Measurements from ENCODE around the gene LCE1F.

Gene LCE1F

DNA sequence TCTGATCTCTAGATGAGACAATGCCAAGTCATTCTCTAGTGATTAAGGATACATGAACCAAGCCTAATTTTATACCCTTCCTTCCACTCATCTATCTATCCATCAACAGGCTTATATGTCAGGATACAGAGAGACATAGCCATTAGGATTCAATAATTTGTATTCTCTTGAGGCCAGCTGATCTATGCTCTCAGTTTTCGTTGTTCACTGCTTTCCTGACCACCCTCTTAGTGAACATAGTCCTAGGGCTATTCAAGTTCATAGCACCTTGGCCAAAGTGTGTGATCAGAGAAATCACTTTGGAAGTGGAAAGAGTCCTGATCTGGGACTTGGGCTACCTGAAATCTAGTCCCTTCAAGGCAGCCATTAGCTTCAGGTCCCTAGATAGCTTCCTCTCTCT lies 21.4 kb upstream of the LCE1F start:
- WGBS (ENCODE audit: extremely low coverage, insufficient coverage, insufficient read length) = no CpG with 5 or more reads among the region's 1 CpG

DNA sequence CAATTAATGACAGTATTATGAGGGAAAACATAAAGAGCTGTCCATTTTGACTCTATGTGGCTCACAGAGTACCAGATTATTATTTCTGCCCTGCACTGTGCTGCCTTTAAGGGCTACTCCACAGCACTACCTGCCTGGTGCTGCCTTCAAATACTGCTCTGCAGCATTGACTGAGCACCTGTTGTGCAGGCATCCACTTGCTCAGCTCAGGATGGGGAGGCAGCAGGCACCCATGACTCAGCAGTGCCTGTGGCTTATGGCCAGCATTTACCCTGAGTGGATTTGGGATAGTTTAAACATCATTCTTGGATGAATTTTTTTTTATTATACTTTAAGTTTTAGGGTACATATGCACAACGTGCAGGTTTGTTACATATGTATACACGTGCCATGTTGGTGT lies 18.1 kb upstream of the LCE1F start:
- Histone ChIP-seq H2AFZ (ENCODE audit: insufficient read depth, low read length, poor library complexity) (no peak overlapping the region), H3K79me1 (ENCODE audit: low read length) (no peaks in the 10 kb centered on the region), H3K9me3 (ENCODE audit: insufficient read depth, low read depth, low read length) (peaks cover 40% of the 10 kb centered on the region), H2BK12ac (ENCODE audit: low read length) (no peak overlapping the region), H4K8ac (ENCODE audit: low read depth, low read length) (no peak overlapping the region), H3K14ac (ENCODE audit: low read length) (no peak overlapping the region), H4K12ac (ENCODE audit: low read depth, low read length) (no peak overlapping the region), H2BK5ac (ENCODE audit: low read depth, low read length, poor library complexity) (no peak overlapping the region), H2AK5ac (ENCODE audit: low read length) (no peak overlapping the region), H3K36me3 (ENCODE audit: control insufficient read depth in 1 of 2, insufficient read depth in 2 of 2, low read length in 2 of 2) (no peaks in the 10 kb centered on the region), H3K4me2 (ENCODE audit: low read length) (no peak overlapping the region), H3K9ac (ENCODE audit: low read length) (no peak overlapping the region), H4K91ac (ENCODE audit: low read depth, low read length) (no peak overlapping the region), H3K4me3 (ENCODE audit: low read depth, low read length) (no peak overlapping the region), H3K27ac (ENCODE audit: low read depth, low read length) (no peak overlapping the region), H3K18ac (ENCODE audit: low read length) (no peak overlapping the region), H3K4me1 (ENCODE audit: control insufficient read depth in 1 of 2, insufficient read depth in 2 of 2, low read length in 2 of 2) (no peaks in the 10 kb centered on the region), H3K23ac (ENCODE audit: low read length) (no peak overlapping the region), H3K4ac (ENCODE audit: low read depth, low read length) (no peak overlapping the region), H3K79me2 (ENCODE audit: control insufficient read depth, insufficient read depth, low read length, poor library complexity) (no peaks in the 10 kb centered on the region), H2BK120ac (ENCODE audit: insufficient read depth, low read length, poor library complexity) (no peak overlapping the region), H3K27me3 (ENCODE audit: insufficient read depth, low read length) (no peaks in the 10 kb centered on the region)
- DNase-seq = no peak
- WGBS (ENCODE audit: extremely low coverage, insufficient coverage, insufficient read length) = no CpG with 5 or more reads among the region's 2 CpGs

More for the DNA sequence above, 21.4 kb upstream of the LCE1F start:
- H3K36me3 ChIP-seq (ENCODE audit: control insufficient read depth in 1 of 2, insufficient read depth in 2 of 2, low read length in 2 of 2) = no peaks in the 10 kb centered on the region
- no peak overlapping the region for H3K23ac ChIP-seq (ENCODE audit: low read length)
- H3K79me1 ChIP-seq (ENCODE audit: low read length) = no peaks in the 10 kb centered on the region
- no peaks in the 10 kb centered on the region for H3K4me1 ChIP-seq (ENCODE audit: control insufficient read depth in 1 of 2, insufficient read depth in 2 of 2, low read length in 2 of 2)
- no peak overlapping the region for H2BK5ac ChIP-seq (ENCODE audit: low read depth, low read length, poor library complexity)
- no peak overlapping the region for H4K91ac ChIP-seq (ENCODE audit: low read depth, low read length)
- H3K27ac ChIP-seq (ENCODE audit: low read depth, low read length) = no peak overlapping the region
- no peaks in the 10 kb centered on the region for H3K27me3 ChIP-seq (ENCODE audit: insufficient read depth, low read length)
- no peak overlapping the region for H3K14ac ChIP-seq (ENCODE audit: low read length)
- H3K4me2 ChIP-seq (ENCODE audit: low read length) = no peak overlapping the region
- H3K9me3 ChIP-seq (ENCODE audit: insufficient read depth, low read depth, low read length) = peaks cover 19% of the 10 kb centered on the region
- no peak for DNase-seq
- H3K4me3 ChIP-seq (ENCODE audit: low read depth, low read length) = no peak overlapping the region
- no peaks in the 10 kb centered on the region for H3K79me2 ChIP-seq (ENCODE audit: control insufficient read depth, insufficient read depth, low read length, poor library complexity)
- no peak overlapping the region for H2AK5ac ChIP-seq (ENCODE audit: low read length)
- H2AFZ ChIP-seq (ENCODE audit: insufficient read depth, low read length, poor library complexity) = no peak overlapping the region
- no peak overlapping the region for H4K12ac ChIP-seq (ENCODE audit: low read depth, low read length)
- no peak overlapping the region for H3K9ac ChIP-seq (ENCODE audit: low read length)
- H4K8ac ChIP-seq (ENCODE audit: low read depth, low read length) = no peak overlapping the region
- no peak overlapping the region for H2BK12ac ChIP-seq (ENCODE audit: low read length)
- no peak overlapping the region for H3K18ac ChIP-seq (ENCODE audit: low read length)
- no peak overlapping the region for H3K4ac ChIP-seq (ENCODE audit: low read depth, low read length)
- no peak overlapping the region for H2BK120ac ChIP-seq (ENCODE audit: insufficient read depth, low read length, poor library complexity)

DNA sequence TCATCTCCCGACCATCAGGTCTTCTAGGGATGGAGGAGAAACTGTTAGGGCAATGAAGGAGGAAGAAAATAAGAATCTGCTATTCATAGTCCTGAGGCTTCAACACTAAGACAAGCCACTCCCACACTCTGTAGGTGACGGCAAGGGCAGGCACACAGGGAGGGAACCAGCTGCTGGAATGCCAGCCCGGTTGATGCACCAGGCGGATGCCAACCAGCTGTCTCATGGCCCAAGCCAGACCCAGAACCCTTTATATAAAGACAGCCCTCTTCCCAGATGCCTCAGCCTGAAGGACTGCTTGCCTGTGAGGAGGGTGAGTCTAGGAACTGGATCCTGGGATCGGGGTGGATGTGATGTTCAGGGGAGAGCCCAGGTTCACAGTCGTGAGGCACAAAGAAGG lies 17.2 kb upstream of the LCE1F start, which contains the start of gene KPRP:
TSS of gene KPRP (plus strand) at position 279 of the 400 bp plus-strand sequence. CDS start 1,564 bp downstream, outside the sequence.
- Histone ChIP-seq H3K4me2 (ENCODE audit: low read length) (no peak within 1 kb of the TSS), H3K4ac (ENCODE audit: low read depth, low read length) (no peak within 1 kb of the TSS), H2AK5ac (ENCODE audit: low read length) (no peak within 1 kb of the TSS), H3K23ac (ENCODE audit: low read length) (no peak within 1 kb of the TSS), H3K27ac (ENCODE audit: low read depth, low read length) (no peak within 1 kb of the TSS), H3K27me3 (ENCODE audit: insufficient read depth, low read length) (no peaks in the 10 kb centered on the region), H3K9ac (ENCODE audit: low read length) (no peak within 1 kb of the TSS), H3K4me1 (ENCODE audit: control insufficient read depth in 1 of 2, insufficient read depth in 2 of 2, low read length in 2 of 2) (no peaks in the 10 kb centered on the region), H2BK12ac (ENCODE audit: low read length) (no peak within 1 kb of the TSS), H3K79me2 (ENCODE audit: control insufficient read depth, insufficient read depth, low read length, poor library complexity) (no peaks in the 10 kb centered on the region), H4K91ac (ENCODE audit: low read depth, low read length) (no peak within 1 kb of the TSS), H2BK120ac (ENCODE audit: insufficient read depth, low read length, poor library complexity) (no peak within 1 kb of the TSS), H4K12ac (ENCODE audit: low read depth, low read length) (no peak within 1 kb of the TSS), H3K18ac (ENCODE audit: low read length) (no peak within 1 kb of the TSS), H3K4me3 (ENCODE audit: low read depth, low read length) (no peak within 1 kb of the TSS), H3K79me1 (ENCODE audit: low read length) (no peaks in the 10 kb centered on the region), H3K9me3 (ENCODE audit: insufficient read depth, low read depth, low read length) (peaks cover 39% of the 10 kb centered on the region), H2BK5ac (ENCODE audit: low read depth, low read length, poor library complexity) (no peak within 1 kb of the TSS), H2AFZ (ENCODE audit: insufficient read depth, low read length, poor library complexity) (no peak within 1 kb of the TSS), H4K8ac (ENCODE audit: low read depth, low read length) (no peak within 1 kb of the TSS), H3K14ac (ENCODE audit: low read length) (no peak within 1 kb of the TSS), H3K36me3 (ENCODE audit: control insufficient read depth in 1 of 2, insufficient read depth in 2 of 2, low read length in 2 of 2) (no peaks in the 10 kb centered on the region)
- no CpG with 5 or more reads among the region's 6 CpGs for WGBS (ENCODE audit: extremely low coverage, insufficient coverage, insufficient read length)
- DNase-seq = no peak

DNA sequence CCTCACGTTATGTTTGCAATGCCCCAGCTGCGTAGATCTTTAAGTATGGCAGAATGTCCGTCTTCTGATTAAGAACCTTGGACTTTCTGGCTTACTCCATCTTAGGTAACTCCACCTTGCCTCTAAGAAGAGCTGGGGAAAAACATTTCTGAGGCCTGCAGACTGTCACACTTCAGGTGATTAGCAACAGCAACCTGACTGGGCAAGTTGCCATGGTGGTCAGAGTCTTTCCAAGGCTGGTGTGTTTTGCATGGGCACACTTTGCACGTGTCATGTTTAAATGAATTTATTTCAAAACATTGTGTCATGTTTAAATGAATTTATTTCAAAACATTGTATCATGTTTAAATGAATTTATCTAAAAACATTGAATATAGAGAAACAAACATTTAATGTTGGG lies 16.3 kb upstream of the LCE1F start:
- no peak overlapping the region for H3K14ac ChIP-seq (ENCODE audit: low read length)
- H3K79me2 ChIP-seq (ENCODE audit: control insufficient read depth, insufficient read depth, low read length, poor library complexity) = no peaks in the 10 kb centered on the region
- no peak overlapping the region for H3K9ac ChIP-seq (ENCODE audit: low read length)
- H4K91ac ChIP-seq (ENCODE audit: low read depth, low read length) = no peak overlapping the region
- H2BK12ac ChIP-seq (ENCODE audit: low read length) = no peak overlapping the region
- no peak overlapping the region for H2AFZ ChIP-seq (ENCODE audit: insufficient read depth, low read length, poor library complexity)
- H3K4me3 ChIP-seq (ENCODE audit: low read depth, low read length) = no peak overlapping the region
- no peak overlapping the region for H2BK5ac ChIP-seq (ENCODE audit: low read depth, low read length, poor library complexity)
- no peaks in the 10 kb centered on the region for H3K79me1 ChIP-seq (ENCODE audit: low read length)
- H4K12ac ChIP-seq (ENCODE audit: low read depth, low read length) = no peak overlapping the region
- no peaks in the 10 kb centered on the region for H3K27me3 ChIP-seq (ENCODE audit: insufficient read depth, low read length)
- no peaks in the 10 kb centered on the region for H3K4me1 ChIP-seq (ENCODE audit: control insufficient read depth in 1 of 2, insufficient read depth in 2 of 2, low read length in 2 of 2)
- no peak overlapping the region for H3K18ac ChIP-seq (ENCODE audit: low read length)
- H3K36me3 ChIP-seq (ENCODE audit: control insufficient read depth in 1 of 2, insufficient read depth in 2 of 2, low read length in 2 of 2) = no peaks in the 10 kb centered on the region
- H3K9me3 ChIP-seq (ENCODE audit: insufficient read depth, low read depth, low read length) = peaks cover 44% of the 10 kb centered on the region
- H4K8ac ChIP-seq (ENCODE audit: low read depth, low read length) = no peak overlapping the region
- H2BK120ac ChIP-seq (ENCODE audit: insufficient read depth, low read length, poor library complexity) = no peak overlapping the region
- DNase-seq = no peak
- H3K4me2 ChIP-seq (ENCODE audit: low read length) = no peak overlapping the region
- H3K27ac ChIP-seq (ENCODE audit: low read depth, low read length) = no peak overlapping the region
- H3K4ac ChIP-seq (ENCODE audit: low read depth, low read length) = no peak overlapping the region
- no peak overlapping the region for H2AK5ac ChIP-seq (ENCODE audit: low read length)
- no CpG with 5 or more reads among the region's 4 CpGs for WGBS (ENCODE audit: extremely low coverage, insufficient coverage, insufficient read length)
- no peak overlapping the region for H3K23ac ChIP-seq (ENCODE audit: low read length)

All from trophoblast cell (in vitro differentiated cells and primary cell).